Measurements from ENCODE around the gene RANBP17.

Gene RANBP17

GRCh38 chr5:171323806-171324632 is 462.2 kb downstream of the RANBP17 start:
- no peaks in the 10 kb centered on the region for H3K27me3 ChIP-seq (ENCODE audit: control insufficient read depth, insufficient read depth, low read length)
- no peaks in the 10 kb centered on the region for H3K9me3 ChIP-seq (ENCODE audit: control insufficient read depth, low read length)
- TF ChIP-seq CTCF (IDR thresholded peaks at IDR 0.05), result no peak

GRCh38 chr5:171330021-171330420 is 468.2 kb downstream of the RANBP17 start:
- Histone ChIP-seq H3K27ac (no peak overlapping the region), H3K27me3 (ENCODE audit: control insufficient read depth, insufficient read depth, low read length) (no peaks in the 10 kb centered on the region), H3K79me2 (no peaks in the 10 kb centered on the region), H3K9ac (no peak overlapping the region), H3K36me3 (ENCODE audit: control insufficient read depth, insufficient read depth, low read length) (no peaks in the 10 kb centered on the region), H3K4me2 (ENCODE audit: low read length) (no peak overlapping the region), H3K9me3 (ENCODE audit: control insufficient read depth, low read length) (no peaks in the 10 kb centered on the region), H3K4me3 (ENCODE audit: low read depth, low read length) (no peak overlapping the region), H2AFZ (no peak overlapping the region), H3K4me1 (no peaks in the 10 kb centered on the region)
- TF ChIP-seq CTCF (IDR thresholded peaks at IDR 0.05), result no peak

More at GRCh38 chr5:171323806-171324632, 462.2 kb downstream of the RANBP17 start:
- no peaks in the 10 kb centered on the region for H3K79me2 ChIP-seq
- H3K27ac ChIP-seq, result no peak overlapping the region
- no peak overlapping the region for H3K9ac ChIP-seq
- H3K4me2 ChIP-seq (ENCODE audit: low read length), result no peak overlapping the region
- H3K36me3 ChIP-seq (ENCODE audit: control insufficient read depth, insufficient read depth, low read length), result no peaks in the 10 kb centered on the region
- no peak overlapping the region for H3K4me3 ChIP-seq (ENCODE audit: low read depth, low read length)
- no peaks in the 10 kb centered on the region for H3K4me1 ChIP-seq
- H2AFZ ChIP-seq, result no peak overlapping the region

- Histone ChIP-seq H3K9me3 (ENCODE audit: control insufficient read depth, low read length) (no peaks in the 10 kb centered on the region), H3K36me3 (ENCODE audit: control insufficient read depth, insufficient read depth, low read length) (no peaks in the 10 kb centered on the region), H3K27me3 (ENCODE audit: control insufficient read depth, insufficient read depth, low read length) (no peaks in the 10 kb centered on the region), H3K9ac (no peak overlapping the region), H3K79me2 (no peaks in the 10 kb centered on the region), H3K27ac (no peak overlapping the region), H3K4me2 (ENCODE audit: low read length) (no peak overlapping the region), H3K4me1 (no peaks in the 10 kb centered on the region), H2AFZ (no peak overlapping the region), H3K4me3 (ENCODE audit: low read depth, low read length) (no peak overlapping the region)
- no peak for TF ChIP-seq CTCF (IDR thresholded peaks at IDR 0.05)
Measured at GRCh38 chr5:171335616-171336015, 473.8 kb downstream of the RANBP17 start.

- TF ChIP-seq CTCF (IDR thresholded peaks at IDR 0.05), result peak; percentile 44
- H3K27ac ChIP-seq, result no peak overlapping the region
- H3K4me2 ChIP-seq (ENCODE audit: low read length), result peak overlapping the region; percentile 40
- no peaks in the 10 kb centered on the region for H3K36me3 ChIP-seq (ENCODE audit: control insufficient read depth, insufficient read depth, low read length)
- no peaks in the 10 kb centered on the region for H3K4me1 ChIP-seq
- no peaks in the 10 kb centered on the region for H3K27me3 ChIP-seq (ENCODE audit: control insufficient read depth, insufficient read depth, low read length)
- peak overlapping the region; percentile 71 for H2AFZ ChIP-seq
- no peak overlapping the region for H3K4me3 ChIP-seq (ENCODE audit: low read depth, low read length)
- H3K79me2 ChIP-seq, result no peaks in the 10 kb centered on the region
- no peaks in the 10 kb centered on the region for H3K9me3 ChIP-seq (ENCODE audit: control insufficient read depth, low read length)
- no peak overlapping the region for H3K9ac ChIP-seq
Measured at GRCh38 chr5:171336521-171337209, 474.8 kb downstream of the RANBP17 start.
